OCI-LY3 (cell line): ENCODE results near the gene RDX.
"Not testable (repeated sequence)": the region's sequence is repeated elsewhere in the genome, so short reads cannot be mapped to it uniquely, and the experiment has no call there.

Source experiments
- H2AFZ ChIP-seq: fragments of 200-600, 300-600 bp; shearing (Covaris generic); 2 replicates; pipeline ENCODE4 v1.6.0; 2014; ENCODE audit warnings: antibody characterized with exemption, low read depth, low read length
- H3K27ac ChIP-seq: fragments of 200-600, 300-600 bp; sonication (generic); 2 replicates; pipeline ENCODE4 v1.5.1; 2014; ENCODE audit warnings: mild to moderate bottlenecking, low read length, moderate library complexity, mixed read lengths
- H3K27me3 ChIP-seq: fragments of 200-600, 300-600 bp; sonication (generic); 2 replicates; pipeline ENCODE4 v1.6.1; 2014; ENCODE audit warnings: low read depth, low read length, mixed read lengths
- H3K36me3 ChIP-seq: fragments of 200-600, 300-600 bp; sonication (generic); replicated peaks from 2 replicates; pipeline ENCODE3; 2014; ENCODE audit warnings: low read depth, low read length, mixed read lengths
- H3K4me1 ChIP-seq: fragments of 300-600, 200-600 bp; sonication (generic); 2 replicates; pipeline ENCODE4 v1.6.1; 2014; ENCODE audit warnings: low read length, mixed read lengths
- H3K4me2 ChIP-seq: fragments of 200-600, 300-600 bp; sonication (generic); 2 replicates; pipeline ENCODE4 v1.6.1; 2014; ENCODE audit warnings: low read length, mixed read lengths
- H3K4me3 ChIP-seq: fragments of 300-600, 200-600 bp; sonication (generic); 2 replicates; pipeline ENCODE4 v1.5.1; 2014; ENCODE audit warnings: antibody characterized with exemption, mild to moderate bottlenecking, low read length, moderate library complexity
- H3K79me2 ChIP-seq: fragments of 300-600, 200-600 bp; shearing (Covaris generic); 2 replicates; pipeline ENCODE4 v1.6.1; 2014; ENCODE audit warnings: mild to moderate bottlenecking, low read length, mixed read lengths
- H3K9ac ChIP-seq: fragments of 300-600, 200-600 bp; shearing (Covaris generic); 2 replicates; pipeline ENCODE4 v1.6.0; 2014; ENCODE audit warnings: mild to moderate bottlenecking, low read length, moderate library complexity
- H3K9me3 ChIP-seq: fragments of 200-600, 300-600 bp; shearing (Covaris generic); 2 replicates; pipeline ENCODE4 v1.6.1; 2014; ENCODE audit warnings: low read length, mixed read lengths; ENCODE audit not compliant: insufficient read depth
- H4K20me1 ChIP-seq: fragments of 200-600, 300-600 bp; sonication (generic); 2 replicates; pipeline ENCODE4 v1.6.1; 2016; ENCODE audit warnings: low read length, mixed read lengths; ENCODE audit not compliant: insufficient read depth
- CTCF ChIP-seq: fragments of 200-600, 300-600 bp; sonication (generic); IDR thresholded peaks from 2 replicates; pipeline ENCODE4 v1.5.1; 2014; ENCODE audit warnings: antibody characterized with exemption, low read length, low read depth
- EZH2phosphoT487 ChIP-seq: fragments of 200-600 bp; shearing (Covaris generic); IDR thresholded peaks from 2 replicates; pipeline ENCODE4 v1.6.1; 2018; ENCODE audit warnings: antibody characterized with exemption, mixed run types, low read depth

The RDX gene

GRCh38 chr11:110230377-110230776, 66.0 kb downstream of the RDX start:
- no peaks in the 10 kb centered on the region for H3K27me3 ChIP-seq
- H4K20me1 ChIP-seq = no peaks in the 10 kb centered on the region
- no peaks in the 10 kb centered on the region for H3K9me3 ChIP-seq
- H3K4me1 ChIP-seq = no peaks in the 10 kb centered on the region
- H3K9ac ChIP-seq = no peak overlapping the region
- H3K27ac ChIP-seq = no peak overlapping the region
- H2AFZ ChIP-seq = no peak overlapping the region
- no peak overlapping the region for H3K4me3 ChIP-seq
- no peaks in the 10 kb centered on the region for H3K79me2 ChIP-seq
- no peak for TF ChIP-seq EZH2phosphoT487
- TF ChIP-seq CTCF = no peak
- no peak overlapping the region for H3K4me2 ChIP-seq
- peaks cover 39% of the 10 kb centered on the region for H3K36me3 ChIP-seq

- H4K20me1 ChIP-seq = no peaks in the 10 kb centered on the region
- no peak overlapping the region for H3K9ac ChIP-seq
- H3K4me2 ChIP-seq = no peak overlapping the region
- no peak for TF ChIP-seq CTCF
- TF ChIP-seq EZH2phosphoT487 = no peak
- H3K79me2 ChIP-seq = no peaks in the 10 kb centered on the region
- H3K27me3 ChIP-seq = no peaks in the 10 kb centered on the region
- H3K9me3 ChIP-seq = no peaks in the 10 kb centered on the region
- no peak overlapping the region for H3K27ac ChIP-seq
- H3K4me3 ChIP-seq = no peak overlapping the region
- H3K4me1 ChIP-seq = no peaks in the 10 kb centered on the region
- H2AFZ ChIP-seq = no peak overlapping the region
- peaks cover 7% of the 10 kb centered on the region for H3K36me3 ChIP-seq
Measured at GRCh38 chr11:110219006-110219785, 77.2 kb downstream of the RDX start.

- Histone ChIP-seq H3K4me2 (no peak overlapping the region), H3K36me3 (peaks cover 7% of the 10 kb centered on the region), H3K9ac (no peak overlapping the region), H3K27ac (no peak overlapping the region), H3K79me2 (no peaks in the 10 kb centered on the region), H3K27me3 (no peaks in the 10 kb centered on the region), H3K9me3 (no peaks in the 10 kb centered on the region), H3K4me1 (no peaks in the 10 kb centered on the region), H3K4me3 (no peak overlapping the region), H2AFZ (no peak overlapping the region), H4K20me1 (no peaks in the 10 kb centered on the region)
- TF ChIP-seq EZH2phosphoT487 = no peak
- no peak for TF ChIP-seq CTCF
Measured at GRCh38 chr11:110217936-110218335, 78.5 kb downstream of the RDX start.

- no peak overlapping the region for H3K4me3 ChIP-seq
- no peaks in the 10 kb centered on the region for H3K79me2 ChIP-seq
- no peak overlapping the region for H3K27ac ChIP-seq
- TF ChIP-seq CTCF = no peak
- no peaks in the 10 kb centered on the region for H3K27me3 ChIP-seq
- peaks cover 7% of the 10 kb centered on the region for H3K36me3 ChIP-seq
- H3K9ac ChIP-seq = no peak overlapping the region
- H3K4me1 ChIP-seq = no peaks in the 10 kb centered on the region
- H3K9me3 ChIP-seq = no peaks in the 10 kb centered on the region
- H4K20me1 ChIP-seq = no peaks in the 10 kb centered on the region
- H3K4me2 ChIP-seq = no peak overlapping the region
- no peak overlapping the region for H2AFZ ChIP-seq
Measured at GRCh38 chr11:110217223-110217877, 79.1 kb downstream of the RDX start.

- not testable (repeated sequence) for H3K27me3 ChIP-seq, H3K36me3 ChIP-seq, H3K4me1 ChIP-seq, H3K9ac ChIP-seq, H4K20me1 ChIP-seq, H3K9me3 ChIP-seq, H3K79me2 ChIP-seq, H3K4me2 ChIP-seq, H2AFZ ChIP-seq, H3K27ac ChIP-seq
- peak overlapping the region; percentile 59; the same call in 1 of the 2 replicates for H3K4me3 ChIP-seq
Measured at GRCh38 chr11:110209313-110209694, 87.1 kb downstream of the RDX start.

GRCh38 chr11:110208678-110209312, 87.6 kb downstream of the RDX start:
- H3K27ac ChIP-seq, H4K20me1 ChIP-seq, H3K4me1 ChIP-seq, H3K79me2 ChIP-seq, H3K9me3 ChIP-seq, H2AFZ ChIP-seq, H3K9ac ChIP-seq, H3K36me3 ChIP-seq, H3K27me3 ChIP-seq: not testable (repeated sequence)
- Histone ChIP-seq H3K4me3 (peak overlapping the region; percentile 59), H3K4me2 (peak overlapping the region; percentile 38; the same call in 1 of the 2 replicates)
